Measurements from ENCODE around the gene PCID2.

- TF ChIP-seq, protein P1, sequence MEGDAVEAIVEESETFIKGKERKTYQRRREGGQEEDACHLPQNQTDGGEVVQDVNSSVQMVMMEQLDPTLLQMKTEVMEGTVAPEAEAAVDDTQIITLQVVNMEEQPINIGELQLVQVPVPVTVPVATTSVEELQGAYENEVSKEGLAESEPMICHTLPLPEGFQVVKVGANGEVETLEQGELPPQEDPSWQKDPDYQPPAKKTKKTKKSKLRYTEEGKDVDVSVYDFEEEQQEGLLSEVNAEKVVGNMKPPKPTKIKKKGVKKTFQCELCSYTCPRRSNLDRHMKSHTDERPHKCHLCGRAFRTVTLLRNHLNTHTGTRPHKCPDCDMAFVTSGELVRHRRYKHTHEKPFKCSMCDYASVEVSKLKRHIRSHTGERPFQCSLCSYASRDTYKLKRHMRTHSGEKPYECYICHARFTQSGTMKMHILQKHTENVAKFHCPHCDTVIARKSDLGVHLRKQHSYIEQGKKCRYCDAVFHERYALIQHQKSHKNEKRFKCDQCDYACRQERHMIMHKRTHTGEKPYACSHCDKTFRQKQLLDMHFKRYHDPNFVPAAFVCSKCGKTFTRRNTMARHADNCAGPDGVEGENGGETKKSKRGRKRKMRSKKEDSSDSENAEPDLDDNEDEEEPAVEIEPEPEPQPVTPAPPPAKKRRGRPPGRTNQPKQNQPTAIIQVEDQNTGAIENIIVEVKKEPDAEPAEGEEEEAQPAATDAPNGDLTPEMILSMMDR (IDR thresholded peaks at IDR 0.05; ENCODE audit: low read length) = no peak
- no peak for TF ChIP-seq EZH2 (optimal IDR thresholded peaks at IDR 0.05; ENCODE audit: low read depth, low read length)
These were observed 70.7 kb downstream of the PCID2 start for GRCh38 chr13:113137691-113138298.

Data from MM.1S (cell line).